K562 (cell line): ENCODE results near the gene PQBP1. TPM values are rescaled to one million over a fixed set of nuclear protein-coding genes. Genes with fewer than 3 reads are reported as not detected.

Source experiments
- DEAF1 ChIP-seq: fragments of 450-650 bp; formaldehyde crosslinking; IDR thresholded peaks from 2 replicates; pipeline ENCODE4 v1.4.0; 2020; ENCODE audit warnings: mild to moderate bottlenecking, moderate library complexity
- FOXK2 ChIP-seq, 2 experiments: fragments of 450-650 bp; IDR thresholded peaks in 1 of 2; conservative IDR thresholded peaks in 1 of 2; 2 replicates each; pipeline ENCODE4 v1.6.1; 2016; ENCODE audit warnings: low read depth in 2 of 2, mild to moderate bottlenecking in 1 of 2
- FOXM1 ChIP-seq, 2 experiments: fragments of 450-650 bp in 1 of 2; sonication (generic) in 1 of 2; formaldehyde crosslinking in 1 of 2; IDR thresholded peaks; 2 replicates each; pipeline versions ENCODE4 v1.6.1 to v1.9.0; 2017 to 2022; ENCODE audit warnings: low read depth in 2 of 2, mild to moderate bottlenecking in 2 of 2, missing genetic modification reagents in 1 of 2, moderate library complexity in 1 of 2
- RAD21 ChIP-seq, 2 experiments: fragments of 250-450 bp in 1 of 2; fragments of 450-650 bp in 1 of 2; sonication (Bioruptor Pico) in 1 of 2; formaldehyde crosslinking in 1 of 2; IDR thresholded peaks in 1 of 2; conservative IDR thresholded peaks in 1 of 2; 2 replicates each; pipeline versions ENCODE4 v1.4.0 to v1.8.0; 2020 to 2022; ENCODE audit warnings: mild to moderate bottlenecking in 2 of 2, moderate library complexity in 1 of 2
- SMC3 ChIP-seq: conservative IDR thresholded peaks from 2 replicates; pipeline ENCODE4 v1.6.1; 2011; ENCODE audit warnings: low read depth, low read length, improper control_type of control experiment; ENCODE audit not compliant: insufficient read depth
- ZNF589 ChIP-seq: fragments of 200-800 bp; sonication (Bioruptor generic); IDR thresholded peaks from 2 replicates; pipeline ENCODE4 v1.6.1; 2016; ENCODE audit warnings: low read depth, missing genetic modification characterization, missing compliant biosample characterization
- polyA plus RNA-seq, 8 experiments: library from polyadenylated mRNA; depleted of rRNA in 4 of 8; stranded (reverse) in 5 of 8; unstranded in 3 of 8; fragments of >200 nt; fragmentation: Nextera tagmentation in 2 of 8; fragmentation: Illumina TruSeq in 1 of 8; extraction: Ambion mirVana in 2 of 8; extraction: Trizol in 1 of 8; gene quantifications; 2 replicates each; pipeline versions ENCODE4 v1.2.1 to v1.2.3, GENCODE V29; 2011 to 2014; ENCODE audit warnings: inconsistent platforms in 1 of 8, missing spikeins in 1 of 8
- total RNA-seq, 7 experiments: library from RNA; depleted of rRNA in 6 of 7; stranded (reverse); fragments of >200 nt in 6 of 7; fragmentation: Illumina TruSeq in 2 of 7; extraction: Trizol in 2 of 7; gene quantifications; 2 replicates each; pipeline versions ENCODE4 v1.2.1 to v1.2.3, GENCODE V29; 2011 to 2021; ENCODE audit warnings: low replicate concordance in 1 of 7
- TF ChIP-seq, protein P1 (sequence below), 3 experiments: IDR thresholded peaks in 2 of 3; conservative IDR thresholded peaks in 1 of 3; 2 replicates each; pipeline ENCODE4 v1.5.1; 2011 to 2012; ENCODE audit warnings: low read length in 3 of 3, mild to moderate bottlenecking in 3 of 3, control low read depth in 2 of 3, improper control_type of control experiment in 1 of 3, inconsistent platforms in 1 of 3, low read depth in 1 of 3, mixed read lengths in 1 of 3, moderate library complexity in 1 of 3; ENCODE audit not compliant: insufficient read depth in 2 of 3

The PQBP1 gene
- total and polyA plus RNA-seq, 9 of the 15 experiments (the other 6 are each of a cell fraction or from before 2014, with no cell fraction given) = 41.3 to 262 (median 112) TPM

DNA sequence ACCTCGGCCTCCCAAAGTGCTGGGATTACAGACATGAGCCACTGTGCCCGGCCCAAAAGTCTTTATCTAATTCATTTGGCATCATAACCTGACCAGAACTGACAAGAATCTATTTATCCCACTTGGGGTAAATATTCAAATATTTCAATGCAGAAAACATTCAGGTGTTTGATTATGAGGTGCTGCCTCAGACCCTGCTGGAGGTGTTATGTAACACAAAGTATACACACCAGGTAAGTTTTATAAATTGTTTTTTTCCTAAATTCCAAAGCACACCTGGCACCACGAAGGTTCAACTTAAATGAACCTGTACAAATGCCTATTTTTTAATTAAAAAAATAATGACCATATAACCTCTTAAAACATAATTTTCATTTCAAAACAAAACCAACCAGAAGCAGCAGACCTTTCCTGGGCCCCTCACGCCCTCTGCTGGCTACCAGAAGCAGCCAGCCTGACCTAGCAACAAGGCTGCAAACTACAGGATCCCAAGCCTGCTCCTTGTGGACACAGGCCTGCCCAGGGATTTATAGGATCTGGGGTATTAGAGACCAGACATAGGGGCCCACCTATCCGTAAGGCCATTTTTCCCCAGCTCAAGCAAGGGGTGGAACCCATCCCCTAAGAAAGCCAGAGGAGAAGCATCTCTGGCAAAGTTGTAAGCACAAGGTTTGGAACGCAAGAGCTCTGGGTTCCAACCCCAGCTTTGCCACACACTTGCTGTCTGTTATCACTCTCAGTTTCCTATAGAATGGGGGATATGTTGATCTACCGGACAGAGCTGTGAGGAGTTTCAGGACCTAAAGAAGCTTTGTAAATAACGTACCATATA is 48.0 kb downstream of the PQBP1 start (continued):
- TF ChIP-seq DEAF1 (peak; percentile 69), FOXK2 (conservative IDR thresholded peaks at IDR 0.05 in 1 of 2, IDR thresholded peaks at IDR 0.05 in 1 of 2; ENCODE audit: low read depth in 2 of 2) (peak in 1 of 2 experiments; percentile 50; a peak in 1 of 4 replicates), RAD21 (CRISPR knock-in tag; conservative IDR thresholded peaks at IDR 0.05 in 1 of 2, IDR thresholded peaks at IDR 0.05 in 1 of 2) (peak; percentile 72 to 76), SMC3 (peak; percentile 76), ZNF589 (CRISPR knock-in tag) (no peak), FOXM1 (IDR thresholded peaks at IDR 0.05; ENCODE audit: low read depth) (peak; percentile 37; the same call in 1 of the 2 replicates), FOXM1 (CRISPR knock-in tag; IDR thresholded peaks at IDR 0.05; ENCODE audit: low read depth) (no peak)
- TF ChIP-seq, protein P1, sequence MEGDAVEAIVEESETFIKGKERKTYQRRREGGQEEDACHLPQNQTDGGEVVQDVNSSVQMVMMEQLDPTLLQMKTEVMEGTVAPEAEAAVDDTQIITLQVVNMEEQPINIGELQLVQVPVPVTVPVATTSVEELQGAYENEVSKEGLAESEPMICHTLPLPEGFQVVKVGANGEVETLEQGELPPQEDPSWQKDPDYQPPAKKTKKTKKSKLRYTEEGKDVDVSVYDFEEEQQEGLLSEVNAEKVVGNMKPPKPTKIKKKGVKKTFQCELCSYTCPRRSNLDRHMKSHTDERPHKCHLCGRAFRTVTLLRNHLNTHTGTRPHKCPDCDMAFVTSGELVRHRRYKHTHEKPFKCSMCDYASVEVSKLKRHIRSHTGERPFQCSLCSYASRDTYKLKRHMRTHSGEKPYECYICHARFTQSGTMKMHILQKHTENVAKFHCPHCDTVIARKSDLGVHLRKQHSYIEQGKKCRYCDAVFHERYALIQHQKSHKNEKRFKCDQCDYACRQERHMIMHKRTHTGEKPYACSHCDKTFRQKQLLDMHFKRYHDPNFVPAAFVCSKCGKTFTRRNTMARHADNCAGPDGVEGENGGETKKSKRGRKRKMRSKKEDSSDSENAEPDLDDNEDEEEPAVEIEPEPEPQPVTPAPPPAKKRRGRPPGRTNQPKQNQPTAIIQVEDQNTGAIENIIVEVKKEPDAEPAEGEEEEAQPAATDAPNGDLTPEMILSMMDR (IDR thresholded peaks at IDR 0.05 in 2 of 3, conservative IDR thresholded peaks at IDR 0.05 in 1 of 3; ENCODE audit: insufficient read depth in 2 of 3, low read depth in 1 of 3, low read length in 3 of 3) = peak; percentile 84 to 86 (median 86)
